ENCODE data around the gene KDM5D. TPM values are rescaled to one million over a fixed set of nuclear protein-coding genes. Genes with fewer than 3 reads are reported as not detected.

Gene KDM5D
- total RNA-seq, 2 experiments from 2014 or later, result 113 to 118 TPM

- intact Hi-C loops (cut with DNase I, micrococcal nuclease), result loop anchor here (5.0 to 10.0 kb wide), 4 partner anchors 175 to 835 kb away; partner anchors contain the start of gene EIF1AY (in 2 of the 2)
- no peaks in the 10 kb centered on the region for H3K9me3 Mint-ChIP-seq
- Histone ChIP-seq H3K27ac (ENCODE audit: low read depth in 1 of 2, low read length in 2 of 2) (no peak overlapping the region), H3K36me3 (ENCODE audit: insufficient read depth, low read length) (peaks cover 34% of the 10 kb centered on the region), H3K4me1 (ENCODE audit: insufficient read depth, low read length) (peaks cover 14% of the 10 kb centered on the region), H3K9me3 (ENCODE audit: control insufficient read depth in 1 of 2, insufficient read depth in 1 of 2, low read length in 2 of 2) (no peaks in the 10 kb centered on the region), H3K27me3 (ENCODE audit: control insufficient read depth in 1 of 2, insufficient read depth in 2 of 2, low read length in 2 of 2) (no peaks in the 10 kb centered on the region), H3K4me3 (ENCODE audit: low read length) (no peak overlapping the region)
- no peak for TF ChIP-seq CTCF (IDR thresholded peaks at IDR 0.05)
- DNase-seq (no peak), ATAC-seq (ENCODE audit: poor library complexity) (no peak)
- H3K36me3 Mint-ChIP-seq (ENCODE audit: low read depth), result peaks cover 61% of the 10 kb centered on the region
- ChIA-PET CTCF (no interaction called here), POLR2A (interaction anchor here (1.0 kb wide), 1 partner anchor 174 kb away, joined by 3 read pairs; no protein-coding TSS in a partner anchor)
- H3K4me3 Mint-ChIP-seq, result peak overlapping the region; percentile 98
- H3K27me3 Mint-ChIP-seq, result no peaks in the 10 kb centered on the region
- peaks cover 61% of the 10 kb centered on the region for H3K4me1 Mint-ChIP-seq (ENCODE audit: low read depth)
- H3K27ac Mint-ChIP-seq, result peak overlapping the region; percentile 59
Measured at GRCh38 chrY:19742153-19742552, 2.4 kb downstream of the KDM5D start.

- Mint-ChIP-seq H3K36me3 (ENCODE audit: low read depth) (peaks cover 83% of the 10 kb centered on the region), H3K4me3 (no peak overlapping the region), H3K9me3 (no peaks in the 10 kb centered on the region), H3K27me3 (no peaks in the 10 kb centered on the region), H3K4me1 (ENCODE audit: low read depth) (peaks cover 14% of the 10 kb centered on the region), H3K27ac (peak overlapping the region; percentile 24)
- no peak overlapping the region for H3K27ac ChIP-seq (ENCODE audit: low read depth in 1 of 2, low read length in 2 of 2)
- no peaks in the 10 kb centered on the region for H3K9me3 ChIP-seq (ENCODE audit: control insufficient read depth in 1 of 2, insufficient read depth in 1 of 2, low read length in 2 of 2)
- intact Hi-C loops (cut with DNase I, micrococcal nuclease), result no loop called here
- TF ChIP-seq CTCF (IDR thresholded peaks at IDR 0.05), result no peak
- no peak overlapping the region for H3K4me3 ChIP-seq (ENCODE audit: low read length)
- ATAC-seq (ENCODE audit: poor library complexity), result no peak
- no peaks in the 10 kb centered on the region for H3K27me3 ChIP-seq (ENCODE audit: control insufficient read depth in 1 of 2, insufficient read depth in 2 of 2, low read length in 2 of 2)
- no peak for DNase-seq
- POLR2A ChIA-PET, result interaction anchor here (3.0 kb wide), 1 partner anchor 10 kb away, joined by 14 read pairs; the partner anchor contains the start of gene KDM5D
- H3K4me1 ChIP-seq (ENCODE audit: insufficient read depth, low read length), result peaks cover 2% of the 10 kb centered on the region
- peaks cover 82% of the 10 kb centered on the region for H3K36me3 ChIP-seq (ENCODE audit: insufficient read depth, low read length)
- CTCF ChIA-PET, result no interaction called here
Measured at GRCh38 chrY:19734425-19734824, 10.1 kb downstream of the KDM5D start.

- DNase-seq (no peak), ATAC-seq (ENCODE audit: poor library complexity) (no peak)
- ChIA-PET POLR2A (no interaction called here), CTCF (no interaction called here)
- TF ChIP-seq CTCF (IDR thresholded peaks at IDR 0.05), result no peak
- Histone ChIP-seq H3K27ac (ENCODE audit: low read depth in 1 of 2, low read length in 2 of 2) (no peak overlapping the region), H3K4me3 (ENCODE audit: low read length) (no peak overlapping the region), H3K36me3 (ENCODE audit: insufficient read depth, low read length) (peaks cover 59% of the 10 kb centered on the region), H3K27me3 (ENCODE audit: control insufficient read depth in 1 of 2, insufficient read depth in 2 of 2, low read length in 2 of 2) (no peaks in the 10 kb centered on the region), H3K9me3 (ENCODE audit: control insufficient read depth in 1 of 2, insufficient read depth in 1 of 2, low read length in 2 of 2) (no peaks in the 10 kb centered on the region), H3K4me1 (ENCODE audit: insufficient read depth, low read length) (no peaks in the 10 kb centered on the region)
- no peak overlapping the region for H3K4me3 Mint-ChIP-seq
- no peaks in the 10 kb centered on the region for H3K27me3 Mint-ChIP-seq
- H3K27ac Mint-ChIP-seq, result no peak overlapping the region
- peaks cover 18% of the 10 kb centered on the region for H3K4me1 Mint-ChIP-seq (ENCODE audit: low read depth)
- H3K36me3 Mint-ChIP-seq (ENCODE audit: low read depth), result peaks cover 95% of the 10 kb centered on the region
- H3K9me3 Mint-ChIP-seq, result no peaks in the 10 kb centered on the region
- intact Hi-C loops (cut with DNase I, micrococcal nuclease), result loop anchor here in 1 of 2 experiments (10.0 kb wide), 1 partner anchor 143 kb away; no protein-coding TSS in a partner anchor
Measured at GRCh38 chrY:19717950-19718349, 26.6 kb downstream of the KDM5D start.

Data from CD4-positive, alpha-beta T cell (primary cell).